Nephron (organoid): Measurements from ENCODE around the gene NFKBIA.

Experiments used
- H3K27ac Mint-ChIP-seq, 3 experiments: 2 replicates each; pipeline ENCODE4 v1.8.0; 2020; ENCODE audit warnings: mixed read lengths in 3 of 3, mild to moderate bottlenecking in 2 of 3, moderate library complexity in 1 of 3
- H3K27me3 Mint-ChIP-seq: 2 replicates; pipeline ENCODE4 v1.8.0; 2021; ENCODE audit warnings: low read depth, mild to moderate bottlenecking, moderate library complexity, mixed read lengths
- H3K36me3 Mint-ChIP-seq: 2 replicates; pipeline ENCODE4 v1.8.0; 2020; ENCODE audit warnings: low read depth, mixed read lengths
- H3K4me1 Mint-ChIP-seq: 2 replicates; pipeline ENCODE4 v1.8.0; 2020; ENCODE audit warnings: mixed read lengths
- H3K4me3 Mint-ChIP-seq, 3 experiments: 2 replicates each; pipeline ENCODE4 v1.8.0; 2020; ENCODE audit warnings: mild to moderate bottlenecking in 3 of 3, mixed read lengths in 3 of 3, moderate library complexity in 2 of 3
- H3K9me3 Mint-ChIP-seq: 2 replicates; pipeline ENCODE4 v1.8.0; 2020; ENCODE audit warnings: mixed read lengths
- TF ChIP-seq, protein P1 (sequence below), 3 experiments: fragments of 200-600 bp; sonication (generic); IDR thresholded peaks; one replicate each; pipeline ENCODE4 v1.5.0; 2021; ENCODE audit warnings: antibody characterized with exemption in 3 of 3; ENCODE audit not compliant: unreplicated experiment in 3 of 3

NFKBIA gene

DNA sequence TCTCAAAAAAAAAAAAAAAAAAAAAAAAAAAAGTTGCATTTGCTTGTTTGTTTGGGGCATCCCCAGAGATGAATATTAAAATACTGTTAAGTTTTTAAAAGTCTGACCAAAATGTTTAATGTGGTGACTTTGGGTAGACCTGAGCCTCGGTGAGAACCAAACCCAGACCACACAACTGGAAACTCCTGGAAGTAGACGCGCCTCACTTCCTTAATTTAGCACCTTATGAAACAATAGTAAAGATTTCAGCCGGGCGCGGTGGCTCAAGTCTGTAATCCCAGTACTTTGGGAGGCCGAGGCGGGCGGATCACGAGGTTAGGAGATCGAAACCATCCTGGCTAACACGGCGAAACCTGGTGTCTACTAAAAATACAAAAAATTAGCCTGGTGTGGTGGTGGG is 9.3 kb downstream of the NFKBIA start:
- no peak overlapping the region for H3K4me3 Mint-ChIP-seq
- no peak overlapping the region for H3K27ac Mint-ChIP-seq
- peaks cover 10% of the 10 kb centered on the region for H3K4me1 Mint-ChIP-seq
- H3K9me3 Mint-ChIP-seq: no peaks in the 10 kb centered on the region
- H3K36me3 Mint-ChIP-seq: peaks cover 16% of the 10 kb centered on the region
- TF ChIP-seq, protein P1, sequence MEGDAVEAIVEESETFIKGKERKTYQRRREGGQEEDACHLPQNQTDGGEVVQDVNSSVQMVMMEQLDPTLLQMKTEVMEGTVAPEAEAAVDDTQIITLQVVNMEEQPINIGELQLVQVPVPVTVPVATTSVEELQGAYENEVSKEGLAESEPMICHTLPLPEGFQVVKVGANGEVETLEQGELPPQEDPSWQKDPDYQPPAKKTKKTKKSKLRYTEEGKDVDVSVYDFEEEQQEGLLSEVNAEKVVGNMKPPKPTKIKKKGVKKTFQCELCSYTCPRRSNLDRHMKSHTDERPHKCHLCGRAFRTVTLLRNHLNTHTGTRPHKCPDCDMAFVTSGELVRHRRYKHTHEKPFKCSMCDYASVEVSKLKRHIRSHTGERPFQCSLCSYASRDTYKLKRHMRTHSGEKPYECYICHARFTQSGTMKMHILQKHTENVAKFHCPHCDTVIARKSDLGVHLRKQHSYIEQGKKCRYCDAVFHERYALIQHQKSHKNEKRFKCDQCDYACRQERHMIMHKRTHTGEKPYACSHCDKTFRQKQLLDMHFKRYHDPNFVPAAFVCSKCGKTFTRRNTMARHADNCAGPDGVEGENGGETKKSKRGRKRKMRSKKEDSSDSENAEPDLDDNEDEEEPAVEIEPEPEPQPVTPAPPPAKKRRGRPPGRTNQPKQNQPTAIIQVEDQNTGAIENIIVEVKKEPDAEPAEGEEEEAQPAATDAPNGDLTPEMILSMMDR (IDR thresholded peaks at IDR 0.05; ENCODE audit: unreplicated experiment in 3 of 3): no peak
- peaks cover 4% of the 10 kb centered on the region for H3K27me3 Mint-ChIP-seq

DNA sequence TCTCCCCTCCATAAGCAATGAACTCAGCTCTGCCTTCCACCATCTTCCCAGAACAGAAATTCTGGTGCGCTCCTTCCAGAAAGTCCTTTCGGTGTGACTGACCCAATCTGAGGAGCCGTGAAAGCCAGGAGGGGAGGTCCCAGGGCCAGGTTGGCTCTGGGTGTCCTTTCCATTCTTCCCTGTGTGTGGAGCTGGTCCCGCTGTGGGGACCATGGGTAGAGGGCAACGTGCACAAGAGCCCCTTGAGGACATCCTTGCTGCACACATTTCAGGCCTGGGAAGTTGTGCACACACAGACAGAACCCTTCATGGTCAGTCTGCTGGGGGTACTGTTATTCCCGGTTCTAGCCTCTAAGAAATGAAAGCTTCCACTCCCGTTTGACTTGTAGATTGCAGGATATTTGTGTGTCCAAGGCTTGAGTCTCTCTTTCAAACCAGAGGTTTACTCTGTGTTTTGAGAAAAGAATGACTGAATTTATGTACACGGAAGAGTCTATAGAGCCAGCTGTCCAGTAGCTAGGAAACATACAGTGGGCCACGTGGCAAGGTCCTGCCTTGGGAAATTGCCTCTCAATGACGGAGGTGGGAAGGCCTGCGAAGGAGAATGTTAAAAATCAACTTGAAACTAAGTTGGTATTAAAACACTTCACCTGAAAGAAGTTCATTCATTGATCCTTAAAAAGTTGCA is 10.1 kb downstream of the NFKBIA start:
- Mint-ChIP-seq H3K27ac (peak overlapping the region in 1 of 3 experiments; percentile 35), H3K36me3 (peaks cover 12% of the 10 kb centered on the region), H3K4me1 (peaks cover 10% of the 10 kb centered on the region), H3K27me3 (peaks cover 4% of the 10 kb centered on the region), H3K4me3 (no peak overlapping the region), H3K9me3 (no peaks in the 10 kb centered on the region)
- TF ChIP-seq, protein P1 (IDR thresholded peaks at IDR 0.05; ENCODE audit: unreplicated experiment in 3 of 3): no peak

DNA sequence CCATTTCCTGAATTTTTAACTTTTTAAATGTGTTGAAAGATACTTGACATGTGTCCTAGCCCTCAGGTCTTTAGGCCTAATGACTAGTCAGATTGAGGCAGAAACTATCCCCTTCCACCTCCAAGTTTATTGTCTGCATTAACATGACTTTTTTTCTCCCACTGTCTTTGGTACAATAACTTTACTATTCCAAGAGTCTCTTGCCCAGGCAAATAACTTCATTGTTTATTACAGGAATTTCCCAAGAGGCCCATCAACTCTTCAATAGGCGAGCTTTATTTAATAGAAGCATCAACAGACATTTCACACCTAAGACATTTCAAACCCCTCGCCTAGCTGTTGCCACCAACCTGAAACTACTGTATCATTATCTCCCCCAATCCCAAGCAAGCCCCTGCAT is 10.7 kb downstream of the NFKBIA start:
- H3K4me3 Mint-ChIP-seq: no peak overlapping the region
- H3K36me3 Mint-ChIP-seq: peaks cover 6% of the 10 kb centered on the region
- peaks cover 4% of the 10 kb centered on the region for H3K27me3 Mint-ChIP-seq
- no peaks in the 10 kb centered on the region for H3K9me3 Mint-ChIP-seq
- peak overlapping the region in 2 of 3 experiments; percentile 35 to 48 for H3K27ac Mint-ChIP-seq
- TF ChIP-seq, protein P1 (IDR thresholded peaks at IDR 0.05; ENCODE audit: unreplicated experiment in 3 of 3): no peak
- H3K4me1 Mint-ChIP-seq: peaks cover 10% of the 10 kb centered on the region

DNA sequence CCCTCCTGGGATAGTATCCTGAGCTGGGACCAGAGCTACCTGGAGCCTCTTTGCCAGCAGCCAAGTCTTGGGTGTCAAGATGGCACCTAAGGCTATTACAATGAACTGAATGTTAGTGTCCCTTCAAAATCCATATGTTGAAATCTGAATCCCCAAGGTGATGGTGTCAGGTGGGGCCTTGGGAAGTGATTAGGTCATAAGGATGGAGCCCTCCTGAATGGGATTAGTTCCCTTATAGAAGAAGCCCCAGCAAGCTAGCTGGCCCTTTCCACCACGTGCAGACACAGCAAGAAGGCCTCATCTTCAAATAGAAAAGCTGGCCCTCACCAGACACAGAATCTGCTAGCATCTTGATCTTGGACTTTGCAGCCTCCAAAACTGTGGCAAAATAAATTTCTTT is 12.4 kb downstream of the NFKBIA start:
- Mint-ChIP-seq H3K9me3 (no peaks in the 10 kb centered on the region), H3K27me3 (peaks cover 4% of the 10 kb centered on the region), H3K4me1 (peaks cover 2% of the 10 kb centered on the region), H3K4me3 (no peak overlapping the region), H3K27ac (no peak overlapping the region), H3K36me3 (no peaks in the 10 kb centered on the region)
- TF ChIP-seq, protein P1 (IDR thresholded peaks at IDR 0.05; ENCODE audit: unreplicated experiment in 3 of 3): no peak

DNA sequence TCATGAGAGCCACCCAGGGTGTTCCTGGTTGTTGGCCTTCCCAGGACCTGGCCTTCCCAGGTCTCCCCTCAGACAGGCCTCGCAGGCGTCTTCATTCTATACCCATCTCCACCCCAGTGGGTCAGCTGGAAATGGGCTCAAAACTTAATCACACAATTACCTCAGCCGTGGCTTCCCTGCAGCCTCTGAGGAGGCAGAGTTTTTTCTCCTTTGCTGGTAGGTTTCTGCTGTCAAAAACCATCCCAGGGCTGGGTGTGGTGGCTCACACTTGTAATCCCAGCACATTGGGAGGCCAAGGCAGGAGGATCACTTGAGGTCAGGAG is 13.2 kb downstream of the NFKBIA start:
- TF ChIP-seq, protein P1 (IDR thresholded peaks at IDR 0.05; ENCODE audit: unreplicated experiment in 3 of 3): no peak
- H3K27ac Mint-ChIP-seq: no peak overlapping the region
- no peak overlapping the region for H3K4me3 Mint-ChIP-seq
- peaks cover 4% of the 10 kb centered on the region for H3K27me3 Mint-ChIP-seq
- peaks cover 9% of the 10 kb centered on the region for H3K4me1 Mint-ChIP-seq
- no peaks in the 10 kb centered on the region for H3K9me3 Mint-ChIP-seq
- no peaks in the 10 kb centered on the region for H3K36me3 Mint-ChIP-seq
